Stimulated activated CD8-positive, alpha-beta memory T cell treated with anti-CD3 and anti-CD28 coated beads, Interleukin-7, amount 100 ng/mL, for 4 hours (primary cell): Measurements from ENCODE around the gene C1QTNF12.
"Not testable (repeated sequence)": the region's sequence is repeated elsewhere in the genome, so short reads cannot be mapped to it uniquely, and the experiment has no call there.

ENCODE experiments used
- DNase-seq, 2 donors: peaks; one replicate each; pipeline ENCODE4 v3.0.0-alpha.2; 2020; ENCODE audit warnings: low read depth in 2 of 2

C1QTNF12 gene

GRCh38 chr1:1199961-1200875, 46.3 kb downstream of the C1QTNF12 start:
- DNase-seq = no peak

DNA sequence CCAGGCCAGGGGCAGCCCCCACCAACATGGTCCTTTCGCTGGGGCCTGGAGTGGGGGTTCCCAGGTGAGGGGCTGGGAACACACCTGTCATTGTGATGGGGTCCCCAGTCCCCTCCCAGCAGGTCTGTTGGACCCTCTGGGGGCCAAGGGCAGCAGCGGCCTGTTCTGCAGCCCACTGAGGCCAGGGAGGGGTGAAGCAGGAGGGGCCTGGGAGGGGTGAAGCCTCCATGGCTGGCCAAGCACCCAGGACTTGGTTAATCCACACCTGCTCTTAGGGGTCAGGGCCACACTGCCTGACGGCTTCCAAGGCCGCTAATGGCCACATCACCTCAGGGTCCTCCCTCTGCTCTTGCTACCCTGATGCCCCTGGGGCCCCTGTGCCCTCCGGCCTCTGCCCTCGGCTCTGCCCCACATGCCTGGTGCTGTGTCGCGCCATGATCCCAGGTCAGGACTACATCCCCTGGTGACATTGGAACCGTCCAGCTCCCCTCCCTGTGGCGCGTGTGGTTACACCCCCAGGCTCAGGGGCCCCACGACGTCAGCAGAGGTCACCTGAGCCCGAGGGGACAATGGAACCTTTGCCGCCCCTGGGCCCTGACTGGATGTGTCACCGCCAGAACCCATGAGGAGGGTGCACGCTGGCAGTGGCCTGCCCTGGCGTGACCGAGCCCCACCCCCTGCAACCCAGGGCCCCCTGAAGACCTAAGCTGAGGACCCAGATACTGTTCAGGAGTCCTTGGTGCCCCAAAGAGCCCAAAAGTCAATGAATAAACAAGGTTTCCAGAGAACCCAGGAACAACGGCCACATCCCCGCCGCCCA, 47.2 kb downstream of the C1QTNF12 start:
- DNase-seq = no peak

- DNase-seq = no peak
Observed at GRCh38 chr1:1198423-1199140, 47.9 kb downstream of the C1QTNF12 start.

- DNase-seq = no peak
Observed at GRCh38 chr1:1197551-1198422, 48.7 kb downstream of the C1QTNF12 start.

DNA sequence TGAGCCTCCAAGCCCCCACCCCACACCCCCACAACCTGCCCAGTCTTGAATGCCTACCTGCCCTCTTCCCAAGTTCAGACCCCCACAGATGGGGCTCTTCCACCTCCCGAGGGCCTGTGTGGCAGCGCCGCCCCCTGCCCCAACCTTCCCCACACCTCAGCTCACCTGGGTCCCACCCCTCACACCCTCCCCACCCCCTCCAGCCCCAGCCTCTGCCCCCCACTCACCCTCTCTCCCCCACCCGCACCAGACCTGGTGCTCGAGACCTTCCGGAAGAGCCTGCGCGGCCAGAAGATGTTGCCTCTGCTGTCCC, 49.4 kb downstream of the C1QTNF12 start:
- DNase-seq = no peak

GRCh38 chr1:1196431-1197187, 49.9 kb downstream of the C1QTNF12 start:
- no peak for DNase-seq

GRCh38 chr1:1195726-1196125, 50.8 kb downstream of the C1QTNF12 start:
- not testable (repeated sequence) for DNase-seq

GRCh38 chr1:1194723-1195122, 51.8 kb downstream of the C1QTNF12 start:
- DNase-seq = no peak
